Gastroesophageal sphincter (tissue), 4 donors: ENCODE measurements around the gene PSME1. TPM values are rescaled to one million over a fixed set of nuclear protein-coding genes. Genes with fewer than 3 reads are reported as not detected.

ENCODE experiments used
- ATAC-seq: fragments of 150-250 bp; one replicate; pipeline ENCODE4 v1.9.1; 2016; ENCODE audit warnings: mild to moderate bottlenecking, moderate library complexity
- H3K27ac ChIP-seq, 4 donors: fragments of 200-600 bp; sonication (generic) in 3 of 4; 1 replicate in 3 of 4; 2 replicates in 1 of 4; pipeline ENCODE4 v1.5.1; 2016 to 2019
- H3K27me3 ChIP-seq: fragments of 200-600 bp; sonication (generic); one replicate; pipeline ENCODE4 v1.5.1; 2019
- H3K36me3 ChIP-seq, 2 donors: fragments of 200-600 bp; sonication (generic); one replicate each; pipeline ENCODE4 v1.5.1; 2019; ENCODE audit warnings: control low read depth in 1 of 2
- H3K4me1 ChIP-seq, 3 donors: fragments of 200-600 bp; sonication (generic); 1 replicate in 2 of 3; 2 replicates in 1 of 3; pipeline ENCODE4 v1.5.1; 2016 to 2019; ENCODE audit warnings: control low read depth in 2 of 3
- H3K4me3 ChIP-seq, 2 donors: fragments of 200-600 bp; sonication (generic); one replicate each; pipeline ENCODE4 v1.5.1; 2019; ENCODE audit warnings: mild to moderate bottlenecking in 1 of 2, moderate library complexity in 1 of 2
- H3K9me3 ChIP-seq, 3 donors: fragments of 200-600 bp; sonication (generic); one replicate each; pipeline ENCODE4 v1.5.1; 2017 to 2019; ENCODE audit warnings: control low read depth in 2 of 3
- CTCF ChIP-seq, 4 experiments: fragments of 200-600 bp in 2 of 4; fragments of 450-650 bp in 2 of 4; sonication (generic) in 1 of 4; IDR thresholded peaks; one replicate each; pipeline ENCODE4 v1.5.1; 2017 to 2019; ENCODE audit warnings: antibody characterized with exemption in 4 of 4, mild to moderate bottlenecking in 2 of 4, moderate library complexity in 2 of 4
- EP300 ChIP-seq: sonication (generic); formaldehyde crosslinking; IDR thresholded peaks from one replicate; pipeline ENCODE4 v1.6.1; 2017; ENCODE audit warnings: antibody characterized with exemption, mild to moderate bottlenecking
- POLR2A ChIP-seq, 2 donors: fragments of 450-650 bp; IDR thresholded peaks; one replicate each; pipeline ENCODE4 v1.6.1; 2017; ENCODE audit warnings: antibody characterized with exemption in 2 of 2, mild to moderate bottlenecking in 2 of 2, moderate library complexity in 1 of 2
- POLR2AphosphoS5 ChIP-seq: sonication (generic); formaldehyde crosslinking; IDR thresholded peaks from one replicate; pipeline ENCODE4 v1.6.1; 2017; ENCODE audit warnings: antibody characterized with exemption
- whole genome bisulfite sequencing, 2 donors: methylation state at CpG; one replicate each; pipeline ENCODE4 v1.1.5; 2018; ENCODE audit warnings: low coverage in 1 of 2; 5-methylcytosine and 5-hydroxymethylcytosine counted together
- total RNA-seq, 4 donors: library from RNA; depleted of rRNA; stranded (reverse); fragments of >200 nt; gene quantifications; one replicate each; pipeline ENCODE4 v1.1.0, GENCODE V29; 2016

The PSME1 gene
- total RNA-seq, 4 donors from 2014 or later: 114 to 186 (median 127) TPM

GRCh38 chr14:24132061-24132685 lies 3.8 kb upstream of the PSME1 start:
- Histone ChIP-seq H3K9me3 (no peaks in the 10 kb centered on the region), H3K36me3 (peaks cover 0 to 3% of the 10 kb centered on the region in 2 donors), H3K27ac (peak overlapping the region in 2 of 4 donors; percentile 58 to 69), H3K27me3 (no peaks in the 10 kb centered on the region), H3K4me1 (peaks cover 0 to 35% (median 10%) of the 10 kb centered on the region in 3 donors), H3K4me3 (no peak overlapping the region)
- WGBS, 2 donors: 50 to 62% methylated on average over 2 to 7 of the region's 24 CpGs
- ATAC-seq: no peak
- TF ChIP-seq POLR2A (IDR thresholded peaks at IDR 0.05) (no peak), EP300 (no peak), CTCF (IDR thresholded peaks at IDR 0.05) (no peak), POLR2AphosphoS5 (no peak)

- H3K27me3 ChIP-seq: no peaks in the 10 kb centered on the region
- no peaks in the 10 kb centered on the region for H3K9me3 ChIP-seq
- peaks cover 0 to 43% (median 14%) of the 10 kb centered on the region in 3 donors for H3K4me1 ChIP-seq
- ATAC-seq: no peak
- no peak overlapping the region for H3K4me3 ChIP-seq
- TF ChIP-seq EP300: no peak
- no peak for TF ChIP-seq CTCF (IDR thresholded peaks at IDR 0.05)
- no peak for TF ChIP-seq POLR2A (IDR thresholded peaks at IDR 0.05)
- TF ChIP-seq POLR2AphosphoS5: no peak
- H3K36me3 ChIP-seq: peaks cover 0 to 11% of the 10 kb centered on the region in 2 donors
- 90 to 92% methylated on average over 2 of the region's 2 CpGs for WGBS, 2 donors
- no peak overlapping the region for H3K27ac ChIP-seq
Measured at GRCh38 chr14:24132976-24133375, 3.0 kb upstream of the PSME1 start.

- Histone ChIP-seq H3K4me3 (no peak overlapping the region), H3K9me3 (no peaks in the 10 kb centered on the region), H3K27me3 (no peaks in the 10 kb centered on the region), H3K36me3 (peaks cover 0 to 18% of the 10 kb centered on the region in 2 donors), H3K4me1 (peaks cover 0 to 50% (median 14%) of the 10 kb centered on the region in 3 donors), H3K27ac (no peak overlapping the region)
- no peak for TF ChIP-seq CTCF (IDR thresholded peaks at IDR 0.05)
- TF ChIP-seq EP300: no peak
- 88 to 92% methylated on average over 1 of the region's 1 CpG for WGBS, 2 donors
- no peak for ATAC-seq
Measured at GRCh38 chr14:24133735-24134134, 2.3 kb upstream of the PSME1 start.

- TF ChIP-seq EP300 (no peak), POLR2AphosphoS5 (no peak), POLR2A (IDR thresholded peaks at IDR 0.05) (no peak), CTCF (IDR thresholded peaks at IDR 0.05) (no peak)
- no peaks in the 10 kb centered on the region for H3K27me3 ChIP-seq
- peak overlapping the region; percentile 93 to 98 for H3K4me3 ChIP-seq
- H3K4me1 ChIP-seq: peaks cover 0 to 68% (median 28%) of the 10 kb centered on the region in 3 donors
- H3K36me3 ChIP-seq: peaks cover 0 to 28% of the 10 kb centered on the region in 2 donors
- no peak for ATAC-seq
- peak overlapping the region; percentile 60 to 95 (median 93) for H3K27ac ChIP-seq
- 0 to 5% methylated on average over 7 to 9 of the region's 9 CpGs for WGBS, 2 donors
- H3K9me3 ChIP-seq: no peaks in the 10 kb centered on the region
Measured at GRCh38 chr14:24135584-24135833, 485 bp upstream of the PSME1 start.

GRCh38 chr14:24136684-24137528 lies 912 bp downstream of the PSME1 start:
- peaks cover 0 to 62% (median 25%) of the 10 kb centered on the region in 3 donors for H3K4me1 ChIP-seq
- WGBS, 2 donors: 28 to 42% methylated on average over 2 to 5 of the region's 13 CpGs

More at GRCh38 chr14:24136684-24137528, 912 bp downstream of the PSME1 start:
- ATAC-seq: no peak
- H3K27me3 ChIP-seq: no peaks in the 10 kb centered on the region
- no peaks in the 10 kb centered on the region for H3K9me3 ChIP-seq
- peak overlapping the region; percentile 93 to 98 for H3K4me3 ChIP-seq
- peaks cover 0 to 28% of the 10 kb centered on the region in 2 donors for H3K36me3 ChIP-seq
- peak overlapping the region; percentile 81 to 95 (median 93) for H3K27ac ChIP-seq
- no peak for TF ChIP-seq CTCF (IDR thresholded peaks at IDR 0.05)
- no peak for TF ChIP-seq POLR2A (IDR thresholded peaks at IDR 0.05)
- no peak for TF ChIP-seq EP300
- TF ChIP-seq POLR2AphosphoS5: no peak
